Measurements from ENCODE around the gene TNRC6B. TPM values are rescaled to one million over a fixed set of nuclear protein-coding genes. Genes with fewer than 3 reads are reported as not detected.
"Not testable (repeated sequence)": the region's sequence is repeated elsewhere in the genome, so short reads cannot be mapped to it uniquely, and the experiment has no call there.

The TNRC6B gene
- total RNA-seq (2014; rRNA removed; shearing (Covaris generic)): 16.4 and 19.7 TPM in 2 replicates

GRCh38 chr22:40177738-40178416, at the start of gene TNRC6B:
Gene TNRC6B, plus strand, starts transcription at chr22:40177925. Its CDS starts 211 bp downstream, at chr22:40178136.
- H3K9me3 ChIP-seq (replicated peaks): no peaks in the 10 kb centered on the region
- no peaks in the 10 kb centered on the region for H3K36me3 ChIP-seq
- H3K27ac ChIP-seq: peak within 1 kb of the TSS; percentile 81
- peak within 1 kb of the TSS; percentile 79 for H3K4me3 ChIP-seq
- H3K4me1 ChIP-seq: peaks cover 12% of the 10 kb centered on the region
- H3K27me3 ChIP-seq: no peaks in the 10 kb centered on the region
- DNase-seq: peak; percentile 82 to 94

GRCh38 chr22:40128989-40129388, 48.7 kb upstream of the TNRC6B start:
- Histone ChIP-seq H3K27ac (peak overlapping the region; percentile 36; the same call in 1 of the 2 replicates), H3K4me1 (peaks cover 7% of the 10 kb centered on the region; the same call in 1 of the 2 replicates), H3K36me3 (no peaks in the 10 kb centered on the region), H3K27me3 (no peaks in the 10 kb centered on the region), H3K4me3 (no peak overlapping the region), H3K9me3 (replicated peaks) (no peaks in the 10 kb centered on the region)
- DNase-seq: peak; percentile 33 to 58

- no peaks in the 10 kb centered on the region for H3K4me1 ChIP-seq
- no peaks in the 10 kb centered on the region for H3K36me3 ChIP-seq
- H3K9me3 ChIP-seq (replicated peaks): no peaks in the 10 kb centered on the region
- H3K27me3 ChIP-seq: no peaks in the 10 kb centered on the region
- no peak for DNase-seq
- no peak overlapping the region for H3K27ac ChIP-seq
- no peak overlapping the region for H3K4me3 ChIP-seq
Observed at GRCh38 chr22:40137132-40137531, 40.6 kb upstream of the TNRC6B start.

GRCh38 chr22:40138866-40139265, 38.9 kb upstream of the TNRC6B start:
- Histone ChIP-seq H3K27me3 (no peaks in the 10 kb centered on the region), H3K4me3 (no peak overlapping the region), H3K36me3 (no peaks in the 10 kb centered on the region), H3K9me3 (replicated peaks) (no peaks in the 10 kb centered on the region), H3K4me1 (no peaks in the 10 kb centered on the region), H3K27ac (no peak overlapping the region)
- no peak for DNase-seq

- no peaks in the 10 kb centered on the region for H3K4me1 ChIP-seq
- DNase-seq: no peak
- no peaks in the 10 kb centered on the region for H3K27me3 ChIP-seq
Observed at GRCh38 chr22:40147388-40148176, 30.1 kb upstream of the TNRC6B start.

GRCh38 chr22:40153192-40153591, 24.5 kb upstream of the TNRC6B start:
- Histone ChIP-seq H3K27ac (no peak overlapping the region), H3K4me1 (peaks cover 4% of the 10 kb centered on the region; the same call in 1 of the 2 replicates), H3K4me3 (no peak overlapping the region), H3K36me3 (no peaks in the 10 kb centered on the region), H3K9me3 (replicated peaks) (no peaks in the 10 kb centered on the region), H3K27me3 (no peaks in the 10 kb centered on the region)
- DNase-seq: no peak

More at GRCh38 chr22:40147388-40148176, 30.1 kb upstream of the TNRC6B start:
- no peaks in the 10 kb centered on the region for H3K36me3 ChIP-seq
- H3K4me3 ChIP-seq: no peak overlapping the region
- no peak overlapping the region for H3K27ac ChIP-seq
- H3K9me3 ChIP-seq (replicated peaks): no peaks in the 10 kb centered on the region

GRCh38 chr22:40153705-40154104, 24.0 kb upstream of the TNRC6B start:
- DNase-seq: no peak
- no peaks in the 10 kb centered on the region for H3K27me3 ChIP-seq

GRCh38 chr22:40156001-40156516, 21.7 kb upstream of the TNRC6B start:
- peak; percentile 15 to 66 for DNase-seq
- Histone ChIP-seq H3K36me3 (no peaks in the 10 kb centered on the region), H3K9me3 (replicated peaks) (no peaks in the 10 kb centered on the region), H3K4me3 (no peak overlapping the region), H3K27me3 (no peaks in the 10 kb centered on the region), H3K27ac (no peak overlapping the region), H3K4me1 (peaks cover 4% of the 10 kb centered on the region; the same call in 1 of the 2 replicates)

More at GRCh38 chr22:40153705-40154104, 24.0 kb upstream of the TNRC6B start:
- H3K9me3 ChIP-seq (replicated peaks): no peaks in the 10 kb centered on the region
- H3K4me3 ChIP-seq: no peak overlapping the region
- no peaks in the 10 kb centered on the region for H3K36me3 ChIP-seq
- H3K4me1 ChIP-seq: peaks cover 4% of the 10 kb centered on the region; the same call in 1 of the 2 replicates
- no peak overlapping the region for H3K27ac ChIP-seq

GRCh38 chr22:40156682-40157081, 21.0 kb upstream of the TNRC6B start:
- H3K4me1 ChIP-seq; H3K36me3 ChIP-seq; H3K9me3 ChIP-seq (replicated peaks); H3K4me3 ChIP-seq; H3K27ac ChIP-seq; DNase-seq; H3K27me3 ChIP-seq: not testable (repeated sequence)

GRCh38 chr22:40157330-40157945, 20.3 kb upstream of the TNRC6B start:
- no peaks in the 10 kb centered on the region for H3K9me3 ChIP-seq (replicated peaks)
- no peak overlapping the region for H3K27ac ChIP-seq
- H3K4me3 ChIP-seq: no peak overlapping the region
- DNase-seq: no peak
- no peaks in the 10 kb centered on the region for H3K36me3 ChIP-seq
- H3K4me1 ChIP-seq: peaks cover 4% of the 10 kb centered on the region; the same call in 1 of the 2 replicates
- no peaks in the 10 kb centered on the region for H3K27me3 ChIP-seq

- H3K36me3 ChIP-seq: no peaks in the 10 kb centered on the region
- peaks cover 2% of the 10 kb centered on the region; the same call in 1 of the 2 replicates for H3K4me1 ChIP-seq
- no peak for DNase-seq
- no peaks in the 10 kb centered on the region for H3K9me3 ChIP-seq (replicated peaks)
- H3K27ac ChIP-seq: no peak overlapping the region
- H3K4me3 ChIP-seq: no peak overlapping the region
- no peaks in the 10 kb centered on the region for H3K27me3 ChIP-seq
Observed at GRCh38 chr22:40161194-40161593, 16.5 kb upstream of the TNRC6B start.

GRCh38 chr22:40165537-40165936, 12.2 kb upstream of the TNRC6B start:
- not testable (repeated sequence) for H3K9me3 ChIP-seq (replicated peaks); H3K27me3 ChIP-seq; H3K4me1 ChIP-seq; H3K36me3 ChIP-seq; DNase-seq; H3K4me3 ChIP-seq; H3K27ac ChIP-seq

- Histone ChIP-seq H3K36me3 (no peaks in the 10 kb centered on the region), H3K27ac (no peak overlapping the region), H3K4me1 (peaks cover 11% of the 10 kb centered on the region), H3K27me3 (no peaks in the 10 kb centered on the region), H3K4me3 (no peak overlapping the region), H3K9me3 (replicated peaks) (no peaks in the 10 kb centered on the region)
- no peak for DNase-seq
Observed at GRCh38 chr22:40175611-40176244, 2.0 kb upstream of the TNRC6B start.

Data from SJCRH30 (cell line).